Transverse colon (tissue), 3 donors: ENCODE results near the gene SLX4IP.

Experiments used
- CTCF ChIP-seq, 5 experiments: fragments of 200-600 bp in 3 of 5; fragments of 450-650 bp in 2 of 5; sonication (generic) in 3 of 5; IDR thresholded peaks; 1 replicate in 2 of 5; 2 replicates in 3 of 5; pipeline ENCODE4 v1.5.1; 2016 to 2017; ENCODE audit warnings: antibody characterized with exemption in 5 of 5, inconsistent platforms in 3 of 5, mild to moderate bottlenecking in 2 of 5, moderate library complexity in 1 of 5
- POLR2A ChIP-seq: fragments of 450-650 bp; IDR thresholded peaks from one replicate; pipeline ENCODE4 v1.6.1; 2016; ENCODE audit warnings: antibody characterized with exemption, mild to moderate bottlenecking, moderate library complexity

DNA sequence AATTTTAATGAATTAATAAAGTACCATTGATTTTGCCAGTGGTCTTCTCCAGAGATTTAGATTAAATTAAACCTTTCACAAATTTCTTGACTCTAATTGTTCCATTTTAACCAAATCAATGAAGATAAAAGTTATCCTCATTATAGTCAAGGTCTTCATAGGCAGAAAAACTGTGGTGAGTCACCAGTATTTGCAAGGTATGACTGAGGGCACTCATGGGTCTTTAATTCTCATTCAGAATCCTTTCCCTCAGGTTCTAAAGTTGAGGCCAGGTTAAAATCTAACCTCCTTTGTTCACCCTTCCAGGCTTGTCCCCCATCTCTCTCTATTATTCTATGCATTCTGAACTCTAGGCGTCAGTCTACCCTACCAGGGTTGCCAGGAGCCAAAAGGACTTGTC, 144.8 kb downstream of the SLX4IP start:
- TF ChIP-seq POLR2A (no peak), CTCF (IDR thresholded peaks at IDR 0.05) (no peak)
